ENCODE data around the gene DUSP21. TPM values are rescaled to one million over a fixed set of nuclear protein-coding genes. Genes with fewer than 3 reads are reported as not detected.

The DUSP21 gene
- total and polyA plus RNA-seq, 2 of the 4 experiments (the other 2 are of a cell fraction), result not detected

DNA sequence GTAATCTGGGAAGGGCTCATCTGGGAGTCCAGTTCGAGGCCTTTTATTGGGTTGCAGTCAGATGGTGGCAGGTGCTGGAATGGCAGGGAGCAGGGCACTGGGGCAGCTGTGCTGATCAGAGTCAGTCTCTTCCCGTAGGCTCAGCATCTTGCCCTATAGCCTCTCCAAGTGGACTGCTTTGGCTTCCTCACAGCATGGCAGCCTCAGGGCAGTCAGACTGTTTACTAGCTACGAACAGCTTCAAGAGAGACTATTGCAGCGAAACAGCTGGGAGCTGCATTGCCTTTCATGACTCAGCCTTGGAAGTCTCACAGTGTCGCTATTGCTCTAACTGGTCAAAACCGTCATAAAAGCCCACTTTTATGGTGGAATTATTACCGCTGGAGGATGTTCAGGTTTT, 26.8 kb upstream of the DUSP21 start:
- Histone ChIP-seq H2BK20ac (ENCODE audit: low read depth, low read length) (no peak overlapping the region), H2BK120ac (ENCODE audit: low read depth, low read length) (no peak overlapping the region), H3K9me1 (ENCODE audit: insufficient read depth, low read length) (no peaks in the 10 kb centered on the region), H3K18ac (ENCODE audit: low read depth, low read length) (no peak overlapping the region), H3K4ac (ENCODE audit: low read depth, low read length) (no peak overlapping the region), H3K4me3 (ENCODE audit: insufficient read depth, low read depth, low read length) (no peak overlapping the region), H3K79me1 (ENCODE audit: low read depth in 1 of 2, low read length in 2 of 2) (no peaks in the 10 kb centered on the region), H3K56ac (ENCODE audit: extremely low read depth, insufficient read depth, low read length) (no peak overlapping the region), H4K5ac (ENCODE audit: low read depth, low read length) (no peak overlapping the region), H3K27me3 (ENCODE audit: control insufficient read depth, insufficient read depth, low read length) (no peaks in the 10 kb centered on the region; the same call in none of the 2 replicates), H3K9me3 (ENCODE audit: control insufficient read depth, insufficient read depth, low read length) (no peaks in the 10 kb centered on the region), H3K4me1 (ENCODE audit: control insufficient read depth, insufficient read depth, low read length) (no peaks in the 10 kb centered on the region), H3K36me3 (ENCODE audit: control insufficient read depth, insufficient read depth, low read length) (no peaks in the 10 kb centered on the region), H2BK15ac (ENCODE audit: low read depth, low read length) (no peak overlapping the region), H4K91ac (ENCODE audit: insufficient read depth, low read depth, low read length) (no peak overlapping the region), H3K14ac (replicated peaks; ENCODE audit: low read depth, low read length) (no peak overlapping the region), H2AK9ac (replicated peaks; ENCODE audit: low read depth, low read length, poor library complexity) (no peak overlapping the region), H3K9ac (ENCODE audit: low read depth, low read length) (no peak overlapping the region), H4K20me1 (ENCODE audit: insufficient read depth, low read length) (no peaks in the 10 kb centered on the region), H2AK5ac (ENCODE audit: low read depth, low read length) (no peak overlapping the region), H3K4me2 (ENCODE audit: low read depth, low read length) (no peak overlapping the region), H4K8ac (ENCODE audit: low read depth in 2 of 2, low read length in 2 of 2) (no peak overlapping the region), H2AFZ (replicated peaks; ENCODE audit: low read length, poor library complexity) (no peak overlapping the region), H3K23ac (ENCODE audit: low read depth, low read length) (no peak overlapping the region), H2BK5ac (ENCODE audit: low read depth, low read length, poor library complexity, severe bottlenecking) (no peak overlapping the region), H3K27ac (ENCODE audit: insufficient read depth, low read length) (no peak overlapping the region)
- intact Hi-C loops (cut with micrococcal nuclease) (no loop called here), in situ Hi-C loops (cut with MboI; ENCODE audit: low sequenced_read_pairs) (no loop called here), dilution Hi-C loops (cut with HindIII; ENCODE audit: low sequenced_read_pairs, unreplicated experiment) (no loop called here)
- no TSS peak for BruUV-seq (replicated peaks)
- CTCF ChIA-PET, result no interaction called here
- ATAC-seq (ENCODE audit: low read depth), result no peak
- no peak for TF ChIP-seq FOS (IDR thresholded peaks at IDR 0.05; ENCODE audit: low read depth, low read length)
- TF ChIP-seq CHD1 (IDR thresholded peaks at IDR 0.05; ENCODE audit: low read depth, low read length), result no peak
- TF ChIP-seq RAD21 (IDR thresholded peaks at IDR 0.05; ENCODE audit: low read length), result no peak
- no peak for TF ChIP-seq POLR2A (IDR thresholded peaks at IDR 0.05; ENCODE audit: low read depth, low read length)
- TF ChIP-seq RCOR1 (IDR thresholded peaks at IDR 0.05; ENCODE audit: insufficient replicate concordance, low read length), result no peak
- TF ChIP-seq RFX5 (IDR thresholded peaks at IDR 0.05; ENCODE audit: low read depth, low read length), result no peak
- TF ChIP-seq BHLHE40 (IDR thresholded peaks at IDR 0.05; ENCODE audit: low read depth, low read length), result no peak
- TF ChIP-seq CEBPB (IDR thresholded peaks at IDR 0.05; ENCODE audit: low read depth, low read length), result no peak
- TF ChIP-seq, protein P1, sequence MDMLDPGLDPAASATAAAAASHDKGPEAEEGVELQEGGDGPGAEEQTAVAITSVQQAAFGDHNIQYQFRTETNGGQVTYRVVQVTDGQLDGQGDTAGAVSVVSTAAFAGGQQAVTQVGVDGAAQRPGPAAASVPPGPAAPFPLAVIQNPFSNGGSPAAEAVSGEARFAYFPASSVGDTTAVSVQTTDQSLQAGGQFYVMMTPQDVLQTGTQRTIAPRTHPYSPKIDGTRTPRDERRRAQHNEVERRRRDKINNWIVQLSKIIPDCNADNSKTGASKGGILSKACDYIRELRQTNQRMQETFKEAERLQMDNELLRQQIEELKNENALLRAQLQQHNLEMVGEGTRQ (IDR thresholded peaks at IDR 0.05; ENCODE audit: low read depth, low read length), result no peak
- TF ChIP-seq NFE2L2 (IDR thresholded peaks at IDR 0.05; ENCODE audit: low read depth, low read length), result no peak
- 80% methylated on average over 2 of the region's 7 CpGs; no CpG with 5 or more reads in 1 of the 2 experiments for WGBS, 2 experiments (ENCODE audit: extremely low coverage in 2 of 2, insufficient read length in 1 of 2)
- no peak for DNase-seq
- POLR2A ChIA-PET (ENCODE audit: unreplicated experiment), result no interaction called here
